Measurements from ENCODE around the gene GLTPD2. TPM values are rescaled to one million over a fixed set of nuclear protein-coding genes. Genes with fewer than 3 reads are reported as not detected.

GLTPD2 gene
- total and polyA plus RNA-seq, 2 experiments from 2014 or later = 0.47 to 1.3 TPM

- ATAC-seq = peak; percentile 9
- Histone ChIP-seq H3K27me3 (ENCODE audit: insufficient read depth) (no peaks in the 10 kb centered on the region), H3K4me1 (ENCODE audit: insufficient read depth) (peaks cover 6% of the 10 kb centered on the region), H3K27ac (ENCODE audit: low read depth) (no peak overlapping the region), H3K4me3 (peak overlapping the region; percentile 77), H4K20me1 (replicated peaks; ENCODE audit: insufficient read depth) (no peaks in the 10 kb centered on the region; the same call in 1 of the 2 replicates), H3K4me2 (peak overlapping the region; percentile 78), H3K79me2 (replicated peaks; ENCODE audit: insufficient read depth) (no peaks in the 10 kb centered on the region), H3F3A (replicated peaks; ENCODE audit: low read depth) (no peaks in the 10 kb centered on the region), H3K9me2 (ENCODE audit: insufficient read depth) (no peaks in the 10 kb centered on the region), H3K36me3 (ENCODE audit: insufficient read depth) (peaks cover 14% of the 10 kb centered on the region), H2AFZ (no peak overlapping the region)
- no peak for DNase-seq (ENCODE audit: low spot score)
- Mint-ChIP-seq H3K4me1 (peaks cover 8% of the 10 kb centered on the region; the same call in 2 of the 3 replicates), H3K27ac (peak overlapping the region; percentile 80; the same call in 1 of the 2 replicates), H3K4me3 (peak overlapping the region; percentile 91), H3K36me3 (ENCODE audit: low read depth) (peaks cover 21% of the 10 kb centered on the region), H3K9me3 (peaks cover 3% of the 10 kb centered on the region; the same call in 2 of the 3 replicates), H3K27me3 (ENCODE audit: insufficient read depth, low read depth, poor library complexity) (peaks cover 19% of the 10 kb centered on the region)
- no peak for TF ChIP-seq NANOG (IDR thresholded peaks at IDR 0.05; ENCODE audit: borderline replicate concordance)
- TF ChIP-seq POLR2AphosphoS5 (IDR thresholded peaks at IDR 0.05; ENCODE audit: low read depth) = no peak
- no peak for TF ChIP-seq EZH2 (IDR thresholded peaks at IDR 0.05; ENCODE audit: low read depth, unreplicated experiment)
These were observed 19.0 kb downstream of the GLTPD2 start for GRCh38 chr17:4807605-4808377.

DNA sequence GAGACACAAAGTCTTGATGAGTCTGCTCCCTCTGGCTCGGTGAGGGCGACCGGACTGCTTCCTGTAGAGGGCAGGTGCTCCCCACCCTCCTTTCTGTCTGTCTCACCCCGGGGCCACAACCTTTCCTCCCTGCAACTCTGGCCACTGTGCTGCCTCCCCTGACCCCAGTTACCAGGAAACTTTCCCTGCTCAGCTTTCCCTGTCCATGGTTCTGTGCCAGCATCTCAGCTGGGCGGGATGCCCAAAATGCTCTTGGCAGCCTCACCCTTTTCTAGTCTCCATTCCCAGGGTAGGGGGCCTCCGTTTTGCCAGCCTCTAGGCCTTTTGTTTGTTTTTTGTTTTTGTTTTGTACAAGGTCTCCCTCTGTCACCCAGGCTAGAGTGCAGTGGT lies 19.6 kb downstream of the GLTPD2 start:
- Histone ChIP-seq H3K4me3 (no peak overlapping the region), H3K4me2 (no peak overlapping the region; the same call in 1 of the 2 replicates), H3K27ac (ENCODE audit: low read depth) (no peak overlapping the region), H3K4me1 (ENCODE audit: insufficient read depth) (peaks cover 6% of the 10 kb centered on the region), H4K20me1 (replicated peaks; ENCODE audit: insufficient read depth) (no peaks in the 10 kb centered on the region; the same call in 1 of the 2 replicates), H3K27me3 (ENCODE audit: insufficient read depth) (no peaks in the 10 kb centered on the region), H3K79me2 (replicated peaks; ENCODE audit: insufficient read depth) (no peaks in the 10 kb centered on the region), H3K36me3 (ENCODE audit: insufficient read depth) (peaks cover 14% of the 10 kb centered on the region), H2AFZ (no peak overlapping the region), H3K9me2 (ENCODE audit: insufficient read depth) (no peaks in the 10 kb centered on the region), H3F3A (replicated peaks; ENCODE audit: low read depth) (no peaks in the 10 kb centered on the region)
- no peak overlapping the region for H3K27ac Mint-ChIP-seq
- peak; percentile 2; the same call in 1 of the 3 replicates for ATAC-seq
- no peak for DNase-seq (ENCODE audit: low spot score)
- H3K36me3 Mint-ChIP-seq (ENCODE audit: low read depth) = peaks cover 21% of the 10 kb centered on the region
- H3K27me3 Mint-ChIP-seq (ENCODE audit: insufficient read depth, low read depth, poor library complexity) = peaks cover 19% of the 10 kb centered on the region
- H3K4me3 Mint-ChIP-seq = peak overlapping the region; percentile 91
- TF ChIP-seq, protein P1, sequence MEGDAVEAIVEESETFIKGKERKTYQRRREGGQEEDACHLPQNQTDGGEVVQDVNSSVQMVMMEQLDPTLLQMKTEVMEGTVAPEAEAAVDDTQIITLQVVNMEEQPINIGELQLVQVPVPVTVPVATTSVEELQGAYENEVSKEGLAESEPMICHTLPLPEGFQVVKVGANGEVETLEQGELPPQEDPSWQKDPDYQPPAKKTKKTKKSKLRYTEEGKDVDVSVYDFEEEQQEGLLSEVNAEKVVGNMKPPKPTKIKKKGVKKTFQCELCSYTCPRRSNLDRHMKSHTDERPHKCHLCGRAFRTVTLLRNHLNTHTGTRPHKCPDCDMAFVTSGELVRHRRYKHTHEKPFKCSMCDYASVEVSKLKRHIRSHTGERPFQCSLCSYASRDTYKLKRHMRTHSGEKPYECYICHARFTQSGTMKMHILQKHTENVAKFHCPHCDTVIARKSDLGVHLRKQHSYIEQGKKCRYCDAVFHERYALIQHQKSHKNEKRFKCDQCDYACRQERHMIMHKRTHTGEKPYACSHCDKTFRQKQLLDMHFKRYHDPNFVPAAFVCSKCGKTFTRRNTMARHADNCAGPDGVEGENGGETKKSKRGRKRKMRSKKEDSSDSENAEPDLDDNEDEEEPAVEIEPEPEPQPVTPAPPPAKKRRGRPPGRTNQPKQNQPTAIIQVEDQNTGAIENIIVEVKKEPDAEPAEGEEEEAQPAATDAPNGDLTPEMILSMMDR (conservative IDR thresholded peaks at IDR 0.05; ENCODE audit: low read depth in 2 of 2) = 0 out of 4 replicates have a peak, but pooled peaks of 1 of the 2 experiments have one; percentile 14
- no peak for TF ChIP-seq POLR2AphosphoS5 (IDR thresholded peaks at IDR 0.05; ENCODE audit: low read depth)
- peaks cover 8% of the 10 kb centered on the region; the same call in 2 of the 3 replicates for H3K4me1 Mint-ChIP-seq
- H3K9me3 Mint-ChIP-seq = peaks cover 3% of the 10 kb centered on the region; the same call in 2 of the 3 replicates

GRCh38 chr17:4810696-4811290 lies 22.0 kb downstream of the GLTPD2 start:
- H3K9me2 ChIP-seq (ENCODE audit: insufficient read depth) = no peaks in the 10 kb centered on the region
- H3K4me2 ChIP-seq = no peak overlapping the region
- 0 out of 2 replicates have a peak, but pooled peaks cover 3% of the 10 kb centered on the region for H3F3A ChIP-seq (replicated peaks; ENCODE audit: low read depth)
- H4K20me1 ChIP-seq (replicated peaks; ENCODE audit: insufficient read depth) = no peaks in the 10 kb centered on the region
- no peak overlapping the region; the same call in 2 of the 3 replicates for H3K4me3 Mint-ChIP-seq
- ATAC-seq (no peak), DNase-seq (ENCODE audit: low spot score) (no peak)
- no peak overlapping the region for H3K27ac Mint-ChIP-seq
- peaks cover 17% of the 10 kb centered on the region for H3K36me3 ChIP-seq (ENCODE audit: insufficient read depth)
- H3K4me1 Mint-ChIP-seq = peaks cover 8% of the 10 kb centered on the region; the same call in 2 of the 3 replicates
- H3K79me2 ChIP-seq (replicated peaks; ENCODE audit: insufficient read depth) = no peaks in the 10 kb centered on the region
- H3K4me1 ChIP-seq (ENCODE audit: insufficient read depth) = peaks cover 6% of the 10 kb centered on the region
- no peak overlapping the region for H3K27ac ChIP-seq (ENCODE audit: low read depth)
- H3K27me3 Mint-ChIP-seq (ENCODE audit: insufficient read depth, low read depth, poor library complexity) = peaks cover 15% of the 10 kb centered on the region
- H3K36me3 Mint-ChIP-seq (ENCODE audit: low read depth) = peaks cover 25% of the 10 kb centered on the region
- peaks cover 3% of the 10 kb centered on the region; the same call in 2 of the 3 replicates for H3K9me3 Mint-ChIP-seq
- no peaks in the 10 kb centered on the region for H3K27me3 ChIP-seq (ENCODE audit: insufficient read depth)
- H3K4me3 ChIP-seq = no peak overlapping the region
- H2AFZ ChIP-seq = no peak overlapping the region
- no peak for TF ChIP-seq STAT1 (IDR thresholded peaks at IDR 0.05; ENCODE audit: unreplicated experiment)
- TF ChIP-seq CREB1 (CRISPR knock-in tag; IDR thresholded peaks at IDR 0.05; ENCODE audit: low read depth) = no peak
- TF ChIP-seq ZNF331 (CRISPR knock-in tag; IDR thresholded peaks at IDR 0.05; ENCODE audit: low read depth) = no peak

Measured in GM23338 (cell line).